ENCODE results near the gene HIF1AN.

Gene HIF1AN

DNA sequence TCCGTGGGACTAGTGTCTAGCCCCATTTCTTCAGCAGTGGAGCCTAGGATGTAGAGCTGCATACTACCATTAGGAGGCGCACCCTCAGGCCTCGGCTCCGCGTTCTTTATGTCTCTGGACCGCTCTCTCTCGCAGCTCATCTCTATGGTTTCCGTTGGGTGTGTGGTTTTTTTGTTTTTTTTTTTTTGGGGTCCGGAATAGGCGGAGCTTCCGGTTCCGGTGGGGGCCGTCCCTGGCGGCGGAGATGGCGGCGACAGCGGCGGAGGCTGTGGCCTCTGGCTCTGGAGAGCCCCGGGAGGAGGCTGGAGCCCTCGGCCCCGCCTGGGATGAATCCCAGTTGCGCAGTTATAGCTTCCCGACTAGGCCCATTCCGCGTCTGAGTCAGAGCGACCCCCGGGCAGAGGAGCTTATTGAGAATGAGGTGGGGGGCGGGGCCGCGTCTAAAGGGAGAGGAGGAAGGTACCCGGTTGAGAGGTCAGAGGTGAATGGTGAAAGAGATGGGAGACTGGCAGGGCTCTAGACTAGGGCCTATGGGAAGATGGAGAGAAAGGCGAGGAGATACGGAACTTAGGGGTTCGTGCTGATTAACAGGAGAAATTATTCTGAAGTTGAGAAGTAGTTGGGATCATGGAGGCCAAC lies at the start of gene HIF1AN:
HIF1AN (plus strand) TSS at position 229 of the 639 bp plus-strand sequence; CDS start at position 245, 16 bp downstream.
- peak; percentile 83 to 86 for DNase-seq

DNA sequence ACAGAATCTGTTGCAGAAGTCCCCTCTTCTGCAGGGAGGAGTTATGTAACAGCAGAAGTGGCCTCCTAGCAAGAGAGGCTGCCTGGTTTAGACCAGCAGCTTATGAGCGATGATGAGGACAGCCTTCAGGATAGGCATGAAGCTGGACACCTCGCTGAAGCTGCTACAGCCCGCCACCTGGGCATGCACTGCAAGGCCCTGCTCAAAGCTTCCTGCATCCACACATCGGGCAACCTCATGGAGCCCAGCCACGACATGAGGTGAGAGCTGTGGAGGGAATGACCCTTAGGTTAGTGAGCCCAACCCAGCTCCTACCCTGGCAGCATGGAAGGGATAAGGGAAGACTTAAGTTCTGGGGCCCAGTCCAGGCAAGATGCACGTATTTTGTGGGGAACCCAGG lies 48.2 kb upstream of the HIF1AN start:
- no peak for DNase-seq

DNA sequence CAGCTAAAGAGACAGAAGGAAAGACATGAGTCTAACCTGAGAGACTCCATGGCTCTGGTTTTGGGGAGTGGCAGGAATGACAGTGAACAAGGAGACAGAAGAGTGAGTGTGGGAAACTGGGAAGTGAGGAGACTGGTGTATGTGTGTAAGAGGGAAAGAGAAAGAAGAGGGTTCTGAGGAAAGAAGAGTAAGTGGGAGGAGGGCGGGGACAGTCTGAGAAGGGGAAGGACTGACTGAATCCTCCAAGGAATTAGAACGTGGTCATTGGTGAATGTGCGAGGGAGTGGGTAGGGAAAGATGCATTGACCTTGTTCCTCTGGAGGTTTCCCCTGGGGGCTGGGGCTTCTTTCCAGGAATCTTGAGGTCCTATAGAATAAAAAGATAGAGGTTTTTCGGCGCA lies 46.3 kb upstream of the HIF1AN start:
- DNase-seq = no peak

DNA sequence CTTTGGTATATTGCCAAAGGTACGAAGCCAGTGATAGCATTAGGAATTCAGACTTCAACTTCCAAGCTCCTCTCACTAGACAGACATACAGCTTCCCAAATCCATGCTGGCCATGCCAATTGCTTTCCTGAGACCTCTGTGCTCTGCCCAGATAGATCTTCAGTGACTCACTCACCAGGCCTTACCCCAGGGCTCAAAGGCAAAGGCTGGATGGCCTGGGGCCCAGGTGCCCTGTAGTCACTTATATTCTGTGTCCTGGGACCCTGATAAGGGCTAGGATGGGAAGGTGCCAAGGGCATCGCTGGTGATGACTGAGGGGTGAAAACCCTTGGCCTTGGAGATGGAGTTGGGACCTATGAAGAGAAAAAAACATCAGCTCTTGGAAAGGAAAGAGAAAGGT lies 45.2 kb upstream of the HIF1AN start:
- DNase-seq = no peak

DNA sequence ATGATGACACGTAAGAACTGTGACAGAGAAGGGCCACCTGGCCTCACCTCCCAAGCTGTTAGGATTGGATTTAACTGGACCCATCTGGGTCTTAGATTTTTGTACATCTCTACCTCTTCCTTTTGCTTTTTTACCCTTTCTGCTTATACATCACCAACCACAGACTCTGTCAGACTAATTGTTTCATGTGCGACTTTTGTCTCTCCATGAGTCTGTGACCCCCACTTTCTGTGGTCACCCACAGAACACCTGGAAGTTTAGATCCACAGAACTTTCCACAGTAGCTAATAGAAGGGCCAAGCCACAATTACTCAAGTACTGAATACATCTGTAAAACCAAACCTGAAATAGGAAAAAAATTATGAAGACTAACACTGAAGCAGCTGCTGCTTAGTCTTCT lies 39.2 kb upstream of the HIF1AN start:
- DNase-seq = no peak

DNA sequence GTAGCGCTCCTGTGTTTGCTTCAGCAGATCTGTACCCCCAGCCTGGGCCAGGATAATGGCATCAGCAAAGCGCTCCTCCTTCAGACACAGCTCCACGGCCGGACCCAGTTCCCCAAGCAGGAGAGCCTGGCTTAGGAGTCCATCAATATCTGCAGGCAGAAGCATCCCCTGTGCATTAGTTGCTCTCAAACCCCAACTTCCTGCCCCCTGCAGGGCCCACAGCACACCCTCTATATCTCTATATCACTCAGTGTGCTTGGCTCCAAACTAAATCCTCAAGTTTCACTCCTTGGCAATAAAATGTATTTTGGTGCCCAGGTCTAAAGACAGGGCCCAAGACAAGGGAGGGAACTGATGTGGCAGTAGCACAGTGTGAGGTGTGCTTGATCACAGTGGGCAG lies 37.7 kb upstream of the HIF1AN start:
- no peak for DNase-seq

DNA sequence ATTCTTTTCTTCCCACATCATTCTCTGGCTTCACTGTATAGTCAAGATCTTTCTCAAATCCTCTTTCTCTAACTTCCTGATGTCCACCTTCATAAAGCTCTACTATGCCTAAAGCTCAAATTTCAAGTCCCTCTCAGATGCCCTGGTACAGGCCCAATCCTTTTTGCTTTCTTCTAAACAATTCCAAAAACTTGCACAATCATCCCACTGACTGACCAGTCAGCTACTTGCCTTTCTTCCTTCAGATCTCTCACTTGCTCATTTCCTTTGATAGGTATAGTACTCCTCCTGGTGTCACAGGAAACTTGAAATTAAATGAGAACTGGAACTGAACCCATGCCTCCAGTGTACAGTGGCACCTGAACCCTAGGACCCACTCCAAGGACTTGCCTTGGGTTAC lies 34.3 kb upstream of the HIF1AN start:
- no peak for DNase-seq

DNA sequence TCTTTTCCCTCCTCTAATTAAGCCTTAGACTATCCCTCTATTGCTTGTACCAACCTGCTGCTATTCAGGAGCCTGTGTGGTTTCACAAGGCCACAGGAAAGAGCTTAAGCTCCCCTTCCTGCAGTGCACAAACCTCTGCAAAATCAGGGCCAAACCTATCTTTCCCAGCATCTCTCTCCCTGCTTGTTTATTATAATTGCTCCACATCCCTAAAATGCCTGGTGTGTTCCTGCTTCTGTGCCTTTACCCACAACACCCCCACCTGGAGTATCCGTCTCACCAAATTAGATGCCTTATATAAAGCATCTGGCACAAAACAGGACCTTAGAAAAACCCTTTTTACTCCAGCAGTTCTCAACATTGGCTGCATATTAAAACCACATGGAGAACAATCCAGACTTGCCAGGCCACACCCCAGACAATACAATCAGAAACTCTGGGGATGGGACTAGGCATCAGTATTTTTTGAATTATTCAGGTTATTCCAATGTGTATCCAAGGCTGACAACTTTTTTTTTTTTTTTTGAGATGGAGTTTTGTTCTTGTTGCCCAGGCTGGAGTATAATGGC lies 32.7 kb upstream of the HIF1AN start:
- DNase-seq = no peak

DNA sequence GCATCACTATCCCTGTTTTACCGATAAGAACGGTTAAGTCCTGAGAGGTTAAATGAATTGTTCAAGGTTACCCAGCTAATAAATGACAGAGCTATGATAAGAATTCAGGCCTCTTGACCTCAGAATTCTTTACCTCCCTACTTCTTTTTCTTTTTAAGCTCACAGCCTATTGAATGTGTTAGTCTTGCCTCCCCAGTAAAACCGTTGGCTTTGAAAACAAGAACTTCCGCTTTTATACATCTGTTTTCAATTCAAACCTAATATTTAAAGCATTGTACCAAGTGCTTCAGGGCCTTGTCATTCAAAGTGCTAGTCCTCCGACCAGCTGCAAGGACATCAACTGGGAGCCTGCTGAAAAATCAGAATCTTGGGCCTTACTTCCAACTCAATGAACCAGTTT lies 31.6 kb upstream of the HIF1AN start:
- no peak for DNase-seq

DNA sequence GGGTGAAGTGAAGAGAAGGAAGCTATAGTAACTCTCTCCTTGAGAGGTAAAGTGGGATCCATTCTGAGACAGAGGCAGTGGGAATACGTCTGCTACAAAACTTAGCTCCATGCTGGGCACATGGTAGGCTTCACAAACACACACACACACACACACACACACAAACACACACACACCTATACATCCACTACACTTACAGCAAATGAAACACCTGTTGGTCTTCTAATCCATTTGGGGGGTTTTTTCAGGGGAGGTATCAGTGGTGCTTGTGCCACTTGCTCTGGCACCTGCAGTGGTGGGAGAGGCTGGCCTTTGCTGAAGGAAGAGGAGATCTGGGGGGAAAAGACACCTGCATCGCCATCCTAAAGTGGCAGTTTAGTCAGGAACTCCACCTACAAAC lies 30.6 kb upstream of the HIF1AN start:
- no peak for DNase-seq

DNA sequence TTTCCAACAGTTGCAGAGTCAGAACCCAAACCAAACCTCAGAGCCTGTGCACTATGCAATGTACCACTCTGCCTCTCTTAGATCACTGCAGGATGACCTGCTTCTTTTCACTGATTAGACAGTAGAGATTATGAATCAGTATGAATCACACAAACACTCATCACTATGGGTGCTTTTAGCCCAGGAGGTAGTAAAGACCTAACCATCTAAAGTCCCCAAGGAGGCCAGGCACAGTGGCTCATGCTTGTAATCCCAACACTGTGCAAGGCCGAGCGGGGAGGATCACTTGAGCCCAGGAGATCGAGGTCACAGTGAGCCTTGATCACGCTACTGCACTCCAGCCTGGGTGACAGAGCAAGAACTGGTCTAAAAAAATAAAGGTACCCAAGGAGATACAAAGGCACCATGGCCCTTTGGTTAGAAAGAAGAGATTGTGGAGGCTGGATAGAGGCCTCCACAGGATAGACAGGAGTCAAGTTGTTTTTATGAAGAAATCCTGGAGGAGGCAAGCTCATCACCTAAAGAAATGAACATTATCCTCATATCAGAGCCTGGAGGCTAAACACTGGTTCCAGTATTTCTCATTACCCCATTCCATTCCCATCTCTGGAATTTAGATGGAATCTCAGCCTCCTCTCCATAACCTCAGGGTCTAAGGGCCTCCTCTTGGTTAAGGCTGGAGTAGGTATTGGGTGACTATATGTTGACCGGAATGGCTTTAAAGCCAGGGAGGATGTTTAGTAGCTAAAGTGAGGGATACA lies 29.0 kb upstream of the HIF1AN start:
- no peak for DNase-seq

DNA sequence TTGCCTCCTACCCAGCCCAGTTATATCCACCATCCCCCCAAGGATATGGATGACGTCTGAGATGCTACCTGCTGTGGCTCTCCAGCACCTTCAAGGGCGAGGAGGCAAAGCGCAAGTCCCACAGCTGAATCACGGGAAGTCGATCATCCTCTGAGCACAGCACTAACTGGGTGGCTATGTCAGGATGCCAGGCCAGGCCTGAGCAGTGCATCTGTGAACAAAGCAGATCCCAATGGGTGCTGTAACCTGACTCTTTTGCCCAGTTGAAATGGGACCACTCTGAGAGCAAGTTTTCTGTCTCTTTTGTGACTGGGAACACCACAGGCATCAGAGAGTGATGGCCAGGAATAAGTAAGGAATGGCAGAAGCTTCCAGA lies 28.4 kb upstream of the HIF1AN start:
- no peak for DNase-seq

DNA sequence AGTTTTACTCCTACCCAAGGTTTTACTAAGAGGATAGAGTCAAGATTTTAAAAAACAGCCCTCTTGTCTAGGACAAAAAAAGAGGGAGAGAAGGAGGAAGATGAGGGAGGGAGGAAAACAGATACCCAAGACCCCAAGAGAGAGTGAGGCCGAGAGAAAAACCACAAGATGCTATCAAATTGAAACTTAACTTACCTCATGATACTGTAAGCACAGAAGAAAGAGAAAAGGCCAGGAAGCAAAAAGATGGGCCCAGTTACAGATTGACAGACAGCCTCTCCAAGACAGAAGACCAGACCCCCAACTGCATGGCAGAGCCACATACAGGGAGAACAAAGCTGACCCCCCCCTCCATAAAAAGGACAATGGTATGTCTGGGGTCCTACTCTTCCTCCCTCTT lies 27.5 kb upstream of the HIF1AN start:
- DNase-seq = no peak

DNA sequence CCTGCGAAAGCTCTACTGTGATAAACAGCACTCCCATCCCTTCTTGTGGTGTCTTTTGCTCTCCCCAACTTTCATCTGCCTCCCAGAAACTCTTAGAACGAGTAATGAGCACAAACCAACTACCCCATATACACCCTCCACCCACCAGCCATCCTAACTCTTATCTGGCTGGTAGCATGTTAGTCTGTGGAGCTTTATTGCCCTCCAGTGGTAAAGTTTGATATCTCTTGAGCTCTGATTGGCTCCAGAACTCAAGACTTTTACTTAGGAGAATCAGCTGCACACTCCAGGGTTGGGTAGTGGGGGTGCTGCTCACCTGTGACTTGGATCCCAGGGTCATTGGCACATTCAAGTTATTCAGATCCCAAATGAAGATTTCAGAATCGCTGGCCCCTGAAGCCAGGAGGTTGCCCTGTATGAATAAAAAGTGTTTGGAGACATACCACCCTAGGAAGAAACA lies 27.0 kb upstream of the HIF1AN start:
- peak in 1 of 2 experiments; percentile 17 for DNase-seq

DNA sequence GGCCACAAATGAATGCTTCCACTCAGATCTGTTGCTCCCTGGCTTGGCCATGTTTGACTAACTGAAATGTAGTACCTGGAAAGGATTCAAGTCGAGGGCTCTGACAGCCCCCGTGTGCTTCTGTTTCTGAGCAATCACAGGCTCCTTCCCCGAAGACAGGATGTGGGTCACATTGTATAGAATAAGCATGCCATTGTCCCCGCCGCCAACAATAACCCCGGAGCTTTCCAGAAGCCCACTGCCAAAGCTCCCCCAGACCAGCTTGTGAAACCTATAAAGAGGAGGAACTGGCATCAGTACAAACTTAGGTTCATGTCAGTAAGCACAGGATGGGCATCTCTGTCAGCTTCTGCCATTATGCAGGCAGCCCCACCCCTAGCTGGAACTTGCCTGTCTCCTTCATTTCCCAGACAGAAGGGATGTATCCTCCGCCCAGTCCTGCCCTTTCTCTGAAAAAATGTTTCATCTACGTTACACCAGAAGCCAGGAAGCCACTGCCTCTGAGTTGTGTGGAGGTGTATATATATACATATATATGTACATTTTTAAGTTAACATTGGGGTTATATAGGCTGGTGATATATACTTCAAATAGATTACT lies 26.4 kb upstream of the HIF1AN start:
- DNase-seq = no peak

DNA sequence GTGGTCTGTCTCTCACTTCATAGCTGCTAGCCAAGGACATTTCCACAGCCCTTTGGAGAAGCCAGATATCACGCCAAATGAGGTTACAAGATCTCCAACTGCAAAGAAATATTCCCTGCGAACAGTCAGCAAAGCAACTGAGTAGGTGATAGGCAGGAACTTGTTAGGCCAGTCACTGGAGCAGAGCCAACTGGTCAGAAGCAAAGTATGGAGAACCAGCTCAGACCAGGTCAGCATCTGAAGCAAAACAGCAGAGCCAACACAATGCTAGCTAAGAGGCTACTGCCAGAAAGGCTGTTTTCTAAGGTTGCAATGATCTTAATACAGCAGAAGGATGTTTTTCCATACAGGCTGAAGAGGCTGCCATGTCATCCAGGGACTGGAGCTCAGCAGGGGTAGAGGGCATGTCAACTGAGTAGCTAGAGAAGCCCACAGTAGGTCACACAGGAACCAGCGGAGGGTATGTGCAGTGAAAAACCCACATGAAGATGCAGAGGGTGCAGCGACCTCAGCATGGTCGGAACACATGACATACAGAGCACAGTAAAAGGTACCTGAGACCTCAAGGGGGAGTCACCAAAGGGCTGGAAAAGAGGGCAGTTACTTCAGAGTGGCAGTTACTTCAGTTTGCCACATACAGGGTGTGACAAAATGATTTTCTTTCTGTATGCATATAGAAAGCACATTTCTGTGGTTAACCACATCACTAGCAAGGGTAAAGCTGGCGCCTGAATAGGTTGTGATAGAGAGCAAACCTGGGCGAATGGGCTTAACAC lies 25.0 kb upstream of the HIF1AN start:
- no peak for DNase-seq

DNA sequence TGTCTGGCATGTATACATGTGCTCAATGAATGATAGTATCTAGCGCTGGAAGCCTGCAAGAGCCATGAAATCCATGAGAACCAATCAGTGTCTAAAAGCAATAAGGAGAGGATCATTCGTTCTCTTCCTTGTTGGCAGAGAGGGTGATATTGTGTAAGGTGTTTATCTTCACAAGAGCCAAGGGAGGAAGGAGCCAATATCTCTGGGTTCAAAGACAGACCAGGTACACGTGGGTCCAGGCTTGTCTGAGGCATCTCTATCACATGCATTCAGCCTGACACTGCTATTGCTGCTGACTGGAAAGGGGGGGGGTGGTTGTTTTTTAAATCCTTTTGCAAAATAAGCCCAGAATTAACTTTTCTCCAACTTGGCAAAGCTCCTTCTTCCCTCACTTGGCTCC lies 20.1 kb upstream of the HIF1AN start:
- DNase-seq = no peak

DNA sequence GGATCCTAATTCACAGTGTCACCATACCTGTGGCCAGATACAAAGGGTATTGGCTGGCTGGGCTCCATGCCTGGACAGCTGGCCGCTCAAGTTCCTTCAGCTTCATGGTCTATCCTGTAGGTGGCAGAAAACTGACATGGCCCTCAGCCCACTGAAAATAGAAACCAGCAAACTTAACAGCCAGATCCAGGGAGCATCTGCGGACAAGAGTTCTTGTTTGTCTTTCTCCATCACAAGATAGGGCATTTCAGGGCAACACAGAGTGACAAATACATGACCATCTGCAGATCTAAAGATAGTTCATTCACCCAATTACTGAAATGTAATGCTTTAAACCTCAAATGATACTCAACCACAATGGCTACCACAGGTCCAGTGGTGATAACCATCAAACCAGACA lies 18.9 kb upstream of the HIF1AN start:
- peak in 1 of 2 experiments; percentile 2 for DNase-seq

DNA sequence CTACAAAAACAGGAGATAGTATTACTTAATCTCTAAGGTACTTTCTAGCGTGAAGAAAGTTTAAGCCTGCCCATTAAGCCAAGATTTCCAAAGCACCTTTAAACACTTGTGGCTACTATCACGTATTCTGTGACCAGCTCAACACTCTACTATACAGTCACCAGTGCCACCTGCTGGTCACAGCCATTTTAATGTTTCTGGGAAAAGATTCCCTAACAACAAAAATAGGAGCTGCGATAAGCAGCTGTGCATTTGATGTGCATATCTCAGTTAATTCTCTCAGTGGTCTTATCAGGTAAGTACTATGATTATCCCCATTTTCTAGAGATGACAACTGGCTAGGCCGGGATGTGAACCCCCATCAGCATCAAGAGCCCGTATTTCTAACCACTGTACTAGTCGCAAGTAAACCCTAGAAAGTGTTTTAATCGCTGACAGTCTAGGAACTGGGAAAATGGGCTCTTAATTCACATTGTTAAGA lies 16.9 kb upstream of the HIF1AN start:
- peak in 1 of 2 experiments; percentile 20 for DNase-seq

DNA sequence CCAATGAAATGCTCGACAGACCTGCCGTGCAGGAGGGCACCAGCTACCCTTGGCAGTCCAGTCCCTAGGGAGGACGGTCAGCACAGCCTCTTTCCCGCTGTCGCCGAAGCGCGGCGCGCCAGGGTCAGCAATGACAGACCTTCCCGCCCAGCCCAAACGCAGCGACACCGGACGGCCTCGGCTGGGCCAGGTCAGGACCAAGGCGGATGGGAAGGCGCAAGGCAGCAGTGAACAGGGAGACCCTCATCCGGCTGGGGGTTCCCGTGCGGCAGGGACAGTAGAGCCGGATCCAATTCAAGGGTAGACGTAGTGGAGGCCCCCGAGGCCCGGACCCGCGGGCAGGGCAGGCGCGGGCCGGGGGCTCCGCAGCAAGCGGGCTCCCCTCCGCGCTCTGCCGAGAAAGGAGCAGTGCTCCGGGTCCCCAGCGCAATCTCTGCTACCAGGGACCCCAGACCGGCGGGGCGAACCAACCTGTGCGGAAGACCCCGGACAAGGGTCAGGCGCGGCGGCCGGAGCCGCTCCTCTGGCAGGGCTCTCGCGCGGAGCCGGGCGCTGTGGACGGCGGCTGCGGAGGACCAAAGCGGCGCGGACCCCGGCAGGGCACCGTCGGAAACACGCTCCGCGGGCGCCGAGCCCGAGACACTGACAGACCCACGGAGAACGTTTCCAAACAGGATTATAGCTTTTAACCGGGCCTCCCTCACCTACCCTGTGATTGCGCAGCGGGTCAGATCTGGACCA lies 16.3 kb upstream of the HIF1AN start, which contains the start of gene SEC31B:
SEC31B (minus strand) TSS at position 551 of the 741 bp plus-strand sequence. CDS start 2,909 bp downstream, outside the sequence.
- peak in 1 of 2 experiments; percentile 41 for DNase-seq

DNA sequence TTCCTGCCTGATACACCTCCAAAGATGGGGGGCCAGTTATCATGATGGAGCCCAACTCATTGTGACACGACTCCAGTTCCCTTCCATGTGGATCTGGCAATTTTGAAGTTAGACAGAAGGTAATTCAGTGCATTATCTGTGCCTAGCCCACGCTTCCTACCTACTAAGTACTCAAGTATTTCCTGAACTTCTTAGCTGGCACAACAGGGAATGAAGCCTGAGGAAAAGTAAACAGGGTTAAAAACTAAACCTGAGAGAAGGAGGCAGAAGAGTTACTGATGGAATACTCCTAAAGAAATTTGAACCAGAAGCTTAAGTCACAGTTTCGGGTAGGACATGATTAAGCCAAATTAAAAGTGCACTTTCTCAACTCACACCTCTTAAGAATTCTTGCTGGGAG lies 14.9 kb upstream of the HIF1AN start:
- DNase-seq = no peak
